SK-N-SH (cell line): ENCODE results near the gene GCFC2. TPM values are rescaled to one million over a fixed set of nuclear protein-coding genes. Genes with fewer than 3 reads are reported as not detected.
"Not testable (repeated sequence)": the region's sequence is repeated elsewhere in the genome, so short reads cannot be mapped to it uniquely, and the experiment has no call there.

Experiments
- CTCF ChIA-PET: fragments of 300-600, 350-600 bp; formaldehyde crosslinking; extraction: SDS; loops from one replicate; lab custom pipeline; 2021; lab: Yijun Ruan, JAX
- POLR2A ChIA-PET: fragments of 350-600 bp; sonication (Branson Sonifier 250); formaldehyde crosslinking; extraction: SDS; loops from one replicate; lab custom pipeline; 2020; ENCODE audit warnings: antibody characterized with exemption, inconsistent platforms; lab: Yijun Ruan, JAX
- DNase-seq: peaks from one replicate; pipeline ENCODE4 v3.0.0; 2012
- H2AFZ ChIP-seq: fragments of 200-600 bp; sonication (generic); 2 replicates; pipeline ENCODE4 v1.8.1; 2016; ENCODE audit warnings: antibody characterized with exemption, mild to moderate bottlenecking, low read depth
- H3F3A ChIP-seq: fragments of 200-600 bp; sonication (generic); replicated peaks from 2 replicates; pipeline ENCODE3; 2016; ENCODE audit warnings: antibody characterized with exemption, mild to moderate bottlenecking; ENCODE audit not compliant: insufficient read depth
- H3K27ac ChIP-seq, 2 experiments: fragments of 200-500 bp in 1 of 2; fragments of 200-600 bp in 1 of 2; sonication (Bioruptor generic) in 1 of 2; sonication (generic), shearing (Covaris generic) in 1 of 2; 2 replicates each; pipeline versions ENCODE4 v1.5.1 to v1.6.1; 2014 to 2016; ENCODE audit warnings: low read depth in 2 of 2, inconsistent platforms in 1 of 2, low read length in 1 of 2, mild to moderate bottlenecking in 1 of 2, mixed read lengths in 1 of 2
- H3K27me3 ChIP-seq: fragments of 200-600 bp; sonication (generic), shearing (Covaris generic); 2 replicates; pipeline ENCODE4 v1.6.1; 2016; ENCODE audit warnings: mixed run types; ENCODE audit not compliant: insufficient read depth
- H3K36me3 ChIP-seq, 2 experiments: fragments of 200-500 bp in 1 of 2; fragments of 200-600 bp in 1 of 2; sonication (Bioruptor generic) in 1 of 2; sonication (generic) in 1 of 2; replicated peaks in 1 of 2; 2 replicates each; pipeline versions ENCODE3 to v1.5.1; 2014 to 2016; ENCODE audit warnings: low read length in 1 of 2, mild to moderate bottlenecking in 1 of 2; ENCODE audit not compliant: insufficient read depth in 2 of 2, control insufficient read depth in 1 of 2
- H3K4me1 ChIP-seq, 2 experiments: fragments of 200-500 bp in 1 of 2; fragments of 200-600 bp in 1 of 2; sonication (Bioruptor generic) in 1 of 2; sonication (generic), shearing (Covaris generic) in 1 of 2; 2 replicates each; pipeline versions ENCODE4 v1.5.1 to v1.6.1; 2014 to 2016; ENCODE audit warnings: low read depth in 1 of 2, low read length in 1 of 2, mixed run types in 1 of 2; ENCODE audit not compliant: insufficient read depth in 2 of 2, control insufficient read depth in 1 of 2
- H3K4me2 ChIP-seq: fragments of 200-600 bp; sonication (generic), shearing (Covaris generic); 2 replicates; pipeline ENCODE4 v1.6.1; 2017; ENCODE audit warnings: mixed run types
- H3K4me3 ChIP-seq, 2 experiments: fragments of 200-500 bp in 1 of 2; fragments of 200-600 bp in 1 of 2; sonication (Bioruptor generic) in 1 of 2; sonication (generic), shearing (Covaris generic) in 1 of 2; 2 replicates each; pipeline versions ENCODE4 v1.5.1 to v1.8.1; 2014 to 2016; ENCODE audit warnings: low read depth in 2 of 2, inconsistent platforms in 1 of 2, low read length in 1 of 2, mild to moderate bottlenecking in 1 of 2, mixed read lengths in 1 of 2, moderate library complexity in 1 of 2
- H3K79me2 ChIP-seq: fragments of 200-600 bp; sonication (generic); 2 replicates; pipeline ENCODE4 v1.8.1; 2017; ENCODE audit warnings: mild to moderate bottlenecking; ENCODE audit not compliant: insufficient read depth
- H3K9ac ChIP-seq: fragments of 200-600 bp; sonication (generic); 2 replicates; pipeline ENCODE4 v1.6.1; 2017; ENCODE audit warnings: mixed run types
- H3K9me2 ChIP-seq: fragments of 200-600 bp; sonication (generic); 2 replicates; pipeline ENCODE4 v1.6.1; 2017; ENCODE audit warnings: mixed run types
- H3K9me3 ChIP-seq: fragments of 200-600 bp; sonication (generic); 2 replicates; pipeline ENCODE4 v1.6.1; 2017; ENCODE audit warnings: mixed run types, mild to moderate bottlenecking, moderate library complexity
- H4K20me1 ChIP-seq: fragments of 200-600 bp; sonication (generic); 2 replicates; pipeline ENCODE4 v1.6.1; 2017; ENCODE audit warnings: mild to moderate bottlenecking, mixed run types; ENCODE audit not compliant: insufficient read depth
- ELF1 ChIP-seq: IDR thresholded peaks from 2 replicates; pipeline ENCODE4 v1.4.0; 2012
- EP300 ChIP-seq, 2 experiments: IDR thresholded peaks; 2 replicates each; pipeline versions ENCODE4 v1.4.0 to v1.6.1; 2012; ENCODE audit warnings: borderline replicate concordance in 1 of 2, low read depth in 1 of 2, low read length in 1 of 2
- EZH2phosphoT487 ChIP-seq: fragments of 200-600 bp; sonication (generic); IDR thresholded peaks from 2 replicates; pipeline ENCODE4 v1.6.1; 2017; ENCODE audit warnings: low read depth, mixed run types, mild to moderate bottlenecking, antibody characterized with exemption, moderate library complexity, borderline replicate concordance
- GATA2 ChIP-seq: sonication (generic); formaldehyde crosslinking; IDR thresholded peaks from 2 replicates; pipeline ENCODE4 v1.5.0; 2020; ENCODE audit warnings: mild to moderate bottlenecking, missing genetic modification reagents
- MEF2A ChIP-seq: IDR thresholded peaks from 2 replicates; pipeline ENCODE4 v1.4.0; 2012; ENCODE audit warnings: low read depth, borderline replicate concordance
- NFIC ChIP-seq: IDR thresholded peaks from 2 replicates; pipeline ENCODE4 v1.4.0; 2012; ENCODE audit warnings: borderline replicate concordance
- SIN3A ChIP-seq: IDR thresholded peaks from 2 replicates; pipeline ENCODE4 v1.6.1; 2012; ENCODE audit warnings: low read depth, mild to moderate bottlenecking, low read length, moderate library complexity, borderline replicate concordance
- TAF1 ChIP-seq: IDR thresholded peaks from 2 replicates; pipeline ENCODE4 v1.6.1; 2012; ENCODE audit warnings: low read depth, mild to moderate bottlenecking, low read length, moderate library complexity, borderline replicate concordance
- TEAD4 ChIP-seq: IDR thresholded peaks from 2 replicates; pipeline ENCODE4 v1.4.0; 2012; ENCODE audit warnings: mild to moderate bottlenecking, borderline replicate concordance; ENCODE audit not compliant: insufficient read depth
- WGBS: methylation state at CpG from one replicate; pipeline ENCODE4 v1.1.6; 2017; ENCODE audit warnings: low lambda C conversion rate; 5-methylcytosine and 5-hydroxymethylcytosine counted together
- polyA plus RNA-seq, 3 experiments: library from polyadenylated mRNA; depleted of rRNA; stranded (reverse); fragments of >200 nt; gene quantifications; 2 replicates each; pipeline ENCODE4 v1.2.3, GENCODE V29; 2012
- TF ChIP-seq, protein P1 (sequence below): IDR thresholded peaks from 2 replicates; pipeline ENCODE4 v1.4.0; 2012; ENCODE audit warnings: low read depth, borderline replicate concordance
- TF ChIP-seq, protein P2 (sequence below): IDR thresholded peaks from 2 replicates; pipeline ENCODE4; 2012
- TF ChIP-seq, protein P3 (sequence below): IDR thresholded peaks from 2 replicates; pipeline ENCODE4 v1.4.0; 2012; ENCODE audit warnings: low read depth, borderline replicate concordance

Gene GCFC2
- polyA plus RNA-seq, 1 of the 3 experiments (the other 2 are of a cell fraction), result 7.7 TPM

DNA sequence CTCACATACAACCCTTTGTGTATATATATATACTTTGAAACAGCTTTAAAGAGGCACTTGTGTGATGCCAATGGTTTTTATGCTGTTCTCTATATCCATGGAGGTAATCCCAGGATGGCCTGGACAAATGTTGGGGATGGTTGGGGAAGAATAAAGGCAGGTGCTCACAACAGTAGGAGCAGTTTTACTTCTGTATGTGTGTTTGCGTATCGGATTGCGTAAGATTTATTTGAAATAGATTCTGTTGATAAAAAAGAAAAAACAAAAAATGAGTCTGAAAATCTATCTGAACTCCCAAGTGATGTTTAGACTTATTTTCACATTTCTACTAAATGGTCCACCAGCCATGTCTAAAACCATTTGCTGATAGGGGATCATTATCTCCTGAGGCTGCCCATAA is 34.8 kb downstream of the GCFC2 start:
- 97% methylated on average over 3 of the region's 3 CpGs for WGBS
- peaks cover 0 to 3% of the 10 kb centered on the region in 2 experiments; a peak in 2 of 4 replicates for H3K4me1 ChIP-seq
- no peak for TF ChIP-seq NFIC
- TF ChIP-seq, protein P1, sequence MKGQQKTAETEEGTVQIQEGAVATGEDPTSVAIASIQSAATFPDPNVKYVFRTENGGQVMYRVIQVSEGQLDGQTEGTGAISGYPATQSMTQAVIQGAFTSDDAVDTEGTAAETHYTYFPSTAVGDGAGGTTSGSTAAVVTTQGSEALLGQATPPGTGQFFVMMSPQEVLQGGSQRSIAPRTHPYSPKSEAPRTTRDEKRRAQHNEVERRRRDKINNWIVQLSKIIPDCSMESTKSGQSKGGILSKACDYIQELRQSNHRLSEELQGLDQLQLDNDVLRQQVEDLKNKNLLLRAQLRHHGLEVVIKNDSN, result no peak
- TF ChIP-seq, all 33 proteins: peak for 0
- no peaks in the 10 kb centered on the region for H4K20me1 ChIP-seq
- DNase-seq, result no peak
- no peaks in the 10 kb centered on the region for H3K9me3 ChIP-seq
- no peak overlapping the region for H3K4me2 ChIP-seq
- H3K9me2 ChIP-seq, result no peaks in the 10 kb centered on the region
- no peak overlapping the region for H3K9ac ChIP-seq
- peaks cover 28 to 31% of the 10 kb centered on the region in 2 experiments for H3K36me3 ChIP-seq
- H3K27ac ChIP-seq, result no peak overlapping the region
- H3K79me2 ChIP-seq, result peaks cover 3% of the 10 kb centered on the region; the same call in 1 of the 2 replicates
- no peak overlapping the region for H3K4me3 ChIP-seq
- no peak overlapping the region; the same call in 1 of the 2 replicates for H2AFZ ChIP-seq
- H3K27me3 ChIP-seq, result no peaks in the 10 kb centered on the region
- ChIA-PET CTCF (interaction anchor here (1.1 to 2.5 kb wide), 6 partner anchors 8 to 211 kb away, joined by 3 to 14 read pairs (median 6); partner anchors contain the start of gene MRPL19), POLR2A (no interaction called here)
- H3F3A ChIP-seq, result no peaks in the 10 kb centered on the region

DNA sequence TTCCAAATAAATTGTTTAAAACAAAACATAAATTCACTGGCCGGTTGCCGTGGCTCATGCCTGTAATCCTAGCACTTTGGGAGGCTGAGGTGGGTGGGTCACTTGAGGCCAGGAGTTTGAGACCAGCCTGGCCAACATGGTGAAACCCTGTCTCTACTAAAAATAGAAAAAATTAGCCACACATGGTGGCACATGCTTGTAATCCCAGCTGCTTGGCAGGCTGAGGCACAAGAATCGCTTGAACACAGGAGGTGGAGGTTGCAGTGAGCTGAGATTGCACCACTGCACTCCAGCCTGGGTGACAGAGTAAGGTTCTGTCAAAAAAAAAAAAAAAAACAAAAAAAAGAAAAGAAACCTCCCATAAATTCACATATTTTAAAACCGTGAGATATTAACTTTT is 35.3 kb downstream of the GCFC2 start:
- H3K9me2 ChIP-seq, H3K9me3 ChIP-seq, H4K20me1 ChIP-seq, H3K79me2 ChIP-seq, H3K27me3 ChIP-seq, POLR2A ChIA-PET, H3K27ac ChIP-seq, H3K4me2 ChIP-seq, H3K4me1 ChIP-seq, H3F3A ChIP-seq, H2AFZ ChIP-seq, DNase-seq, H3K4me3 ChIP-seq, H3K9ac ChIP-seq: not testable (repeated sequence)
- peaks cover 32 to 36% of the 10 kb centered on the region in 2 experiments for H3K36me3 ChIP-seq
- CTCF ChIA-PET, result interaction anchor here (1.6 to 2.3 kb wide), 2 partner anchors 11 to 35 kb away, joined by 3 to 14 read pairs; no protein-coding TSS in a partner anchor
- WGBS, result 90% methylated on average over 4 of the region's 4 CpGs

DNA sequence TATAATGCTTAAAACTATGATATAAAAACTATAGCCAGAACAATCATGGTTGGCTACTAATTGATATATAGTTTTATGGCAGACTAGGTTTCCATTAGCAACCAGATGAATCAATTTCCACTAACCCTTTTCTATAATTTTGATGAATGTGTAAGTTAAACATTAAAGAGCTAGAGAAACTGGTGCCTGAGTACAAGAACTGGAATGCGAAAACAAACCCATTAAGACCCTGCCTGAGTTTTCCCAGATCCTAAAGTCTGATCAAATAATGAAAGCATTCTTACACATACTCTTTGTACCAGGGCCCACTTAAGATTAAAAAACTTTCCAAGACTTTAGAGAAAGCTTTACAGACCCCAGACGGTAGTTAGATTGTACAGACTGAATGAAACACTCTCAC is 42.8 kb downstream of the GCFC2 start:
- TF ChIP-seq SIN3A, result no peak
- TF ChIP-seq TEAD4, result no peak
- TF ChIP-seq, protein P2, sequence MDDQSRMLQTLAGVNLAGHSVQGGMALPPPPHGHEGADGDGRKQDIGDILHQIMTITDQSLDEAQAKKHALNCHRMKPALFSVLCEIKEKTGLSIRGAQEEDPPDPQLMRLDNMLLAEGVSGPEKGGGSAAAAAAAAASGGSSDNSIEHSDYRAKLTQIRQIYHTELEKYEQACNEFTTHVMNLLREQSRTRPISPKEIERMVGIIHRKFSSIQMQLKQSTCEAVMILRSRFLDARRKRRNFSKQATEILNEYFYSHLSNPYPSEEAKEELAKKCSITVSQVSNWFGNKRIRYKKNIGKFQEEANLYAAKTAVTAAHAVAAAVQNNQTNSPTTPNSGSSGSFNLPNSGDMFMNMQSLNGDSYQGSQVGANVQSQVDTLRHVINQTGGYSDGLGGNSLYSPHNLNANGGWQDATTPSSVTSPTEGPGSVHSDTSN, result no peak
- TF ChIP-seq TAF1, result no peak
- TF ChIP-seq, protein P3, sequence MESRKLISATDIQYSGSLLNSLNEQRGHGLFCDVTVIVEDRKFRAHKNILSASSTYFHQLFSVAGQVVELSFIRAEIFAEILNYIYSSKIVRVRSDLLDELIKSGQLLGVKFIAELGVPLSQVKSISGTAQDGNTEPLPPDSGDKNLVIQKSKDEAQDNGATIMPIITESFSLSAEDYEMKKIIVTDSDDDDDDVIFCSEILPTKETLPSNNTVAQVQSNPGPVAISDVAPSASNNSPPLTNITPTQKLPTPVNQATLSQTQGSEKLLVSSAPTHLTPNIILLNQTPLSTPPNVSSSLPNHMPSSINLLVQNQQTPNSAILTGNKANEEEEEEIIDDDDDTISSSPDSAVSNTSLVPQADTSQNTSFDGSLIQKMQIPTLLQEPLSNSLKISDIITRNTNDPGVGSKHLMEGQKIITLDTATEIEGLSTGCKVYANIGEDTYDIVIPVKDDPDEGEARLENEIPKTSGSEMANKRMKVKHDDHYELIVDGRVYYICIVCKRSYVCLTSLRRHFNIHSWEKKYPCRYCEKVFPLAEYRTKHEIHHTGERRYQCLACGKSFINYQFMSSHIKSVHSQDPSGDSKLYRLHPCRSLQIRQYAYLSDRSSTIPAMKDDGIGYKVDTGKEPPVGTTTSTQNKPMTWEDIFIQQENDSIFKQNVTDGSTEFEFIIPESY, result no peak
- no peak for TF ChIP-seq ELF1
- no peak for TF ChIP-seq GATA2
- TF ChIP-seq EP300 (IDR thresholded peaks at IDR 0.05; ENCODE audit: borderline replicate concordance in 1 of 2, low read depth in 1 of 2, low read length in 1 of 2), result no peak
- no peak for TF ChIP-seq EZH2phosphoT487
- no peak for TF ChIP-seq MEF2A
- Histone ChIP-seq H3F3A (peaks cover 12% of the 10 kb centered on the region), H3K27me3 (no peaks in the 10 kb centered on the region), H3K9me2 (no peaks in the 10 kb centered on the region), H3K9ac (no peak overlapping the region), H3K4me1 (no peaks in the 10 kb centered on the region; a peak in 1 of 4 replicates), H2AFZ (no peak overlapping the region), H4K20me1 (no peaks in the 10 kb centered on the region), H3K27ac (no peak overlapping the region), H3K79me2 (no peaks in the 10 kb centered on the region), H3K4me3 (no peak overlapping the region), H3K4me2 (no peak overlapping the region), H3K36me3 (peaks cover 73 to 86% of the 10 kb centered on the region in 2 experiments), H3K9me3 (no peaks in the 10 kb centered on the region)
- no peak for DNase-seq
- CTCF ChIA-PET, result interaction anchor here (0.6 to 3.2 kb wide), 5 partner anchors 9 to 203 kb away, joined by 3 to 13 read pairs (median 5); no protein-coding TSS in a partner anchor
- WGBS, result 97% methylated on average over 2 of the region's 2 CpGs
- POLR2A ChIA-PET, result no interaction called here
